Erythroblast (primary cell): ENCODE results near the gene ACAA2.
"Not testable (repeated sequence)": the region's sequence is repeated elsewhere in the genome, so short reads cannot be mapped to it uniquely, and the experiment has no call there.

Experiments used
- GATA1 ChIP-seq: IDR thresholded peaks from 2 replicates; pipeline ENCODE4 v1.6.1; 2011; ENCODE audit warnings: low read depth, mild to moderate bottlenecking, control low read depth, low read length, moderate library complexity
- POLR2A ChIP-seq: IDR thresholded peaks from 2 replicates; pipeline ENCODE4 v1.6.1; 2011; ENCODE audit warnings: mild to moderate bottlenecking, low read length

DNA sequence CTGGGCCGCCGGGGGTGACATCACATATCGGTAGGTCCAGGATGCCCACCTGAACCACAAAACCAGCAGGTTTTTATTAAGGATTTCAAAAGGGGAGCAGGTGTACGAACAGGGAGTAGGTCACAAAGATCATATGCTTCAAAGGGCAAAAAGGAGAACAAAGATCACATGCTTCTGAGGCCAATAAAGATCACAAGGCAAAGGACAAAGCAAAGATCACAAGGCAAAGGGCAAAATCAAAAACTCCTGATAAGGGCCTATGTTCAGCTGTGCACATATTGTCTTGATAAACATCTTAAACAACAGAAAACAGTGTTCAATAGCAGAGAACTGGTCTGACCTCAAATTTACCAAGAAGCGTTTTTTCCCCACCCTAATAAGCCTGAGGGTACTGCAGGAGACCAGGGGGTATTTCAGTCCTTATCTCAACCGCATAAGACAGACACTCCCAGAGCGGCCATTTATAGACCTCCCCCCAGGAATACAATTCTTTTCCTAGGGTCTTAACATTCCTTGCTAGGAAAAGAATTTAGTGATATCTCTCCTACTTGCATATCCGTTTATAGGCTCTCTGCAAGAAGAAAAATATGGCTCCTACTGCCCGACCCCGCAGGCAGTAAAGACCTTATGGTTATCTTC lies 4.7 kb downstream of the ACAA2 start:
- not testable (repeated sequence) for TF ChIP-seq POLR2A, GATA1
